ENCODE data around the gene HBD. TPM values are rescaled to one million over a fixed set of nuclear protein-coding genes. Genes with fewer than 3 reads are reported as not detected.
"Not testable (repeated sequence)": the region's sequence is repeated elsewhere in the genome, so short reads cannot be mapped to it uniquely, and the experiment has no call there.

Gene HBD
- total RNA-seq, 1 experiment from 2014 or later = not detected

GRCh38 chr11:5258543-5259262 is 24.4 kb upstream of the HBD start:
- H3K4me3 ChIP-seq = no peak overlapping the region
- no peaks in the 10 kb centered on the region for H3K36me3 ChIP-seq
- H3K27me3 ChIP-seq = no peaks in the 10 kb centered on the region
- DNase-seq = no peak
- peaks cover 2% of the 10 kb centered on the region; the same call in 1 of the 2 replicates for H3K9me3 ChIP-seq

GRCh38 chr11:5257296-5257695 is 23.0 kb upstream of the HBD start:
- Histone ChIP-seq H3K4me3 (no peak overlapping the region), H3K9me3 (peaks cover 2% of the 10 kb centered on the region; the same call in 1 of the 2 replicates), H3K36me3 (no peaks in the 10 kb centered on the region), H3K27me3 (no peaks in the 10 kb centered on the region)
- DNase-seq = no peak

- not testable (repeated sequence) for H3K9me3 ChIP-seq, H3K4me3 ChIP-seq, DNase-seq, H3K36me3 ChIP-seq, H3K27me3 ChIP-seq
Observed at GRCh38 chr11:5254646-5255413, 20.5 kb upstream of the HBD start, which contains the start of gene HBG2. Gene HBG2 (minus strand): TSS chr11:5254781. CDS start chr11:5254728, 53 bp downstream.

- DNase-seq, H3K36me3 ChIP-seq, H3K9me3 ChIP-seq: not testable (repeated sequence)
Observed at GRCh38 chr11:5254023-5254422, 19.7 kb upstream of the HBD start.

DNA sequence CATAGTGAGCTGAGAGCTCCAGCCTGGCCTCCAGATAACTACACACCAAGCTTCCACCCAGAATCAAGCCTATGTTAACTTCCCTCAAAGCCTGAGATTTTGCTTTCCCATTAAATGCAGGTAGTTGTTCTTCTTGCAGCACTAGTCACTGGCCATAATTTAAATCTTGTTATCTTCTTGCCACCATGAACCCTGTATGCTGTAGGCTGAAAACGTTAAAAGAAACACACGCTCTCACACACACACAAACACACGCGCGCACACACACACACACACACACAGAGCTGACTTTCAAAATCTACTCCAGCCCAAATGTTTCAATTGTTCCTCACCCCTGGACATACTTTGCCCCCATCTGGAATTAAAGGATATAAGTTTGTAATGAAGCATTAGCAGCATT is 19.2 kb upstream of the HBD start:
- H3K36me3 ChIP-seq, DNase-seq, H3K9me3 ChIP-seq, H3K27me3 ChIP-seq, H3K4me3 ChIP-seq: not testable (repeated sequence)

More at GRCh38 chr11:5254023-5254422, 19.7 kb upstream of the HBD start:
- H3K27me3 ChIP-seq, H3K4me3 ChIP-seq: not testable (repeated sequence)

DNA sequence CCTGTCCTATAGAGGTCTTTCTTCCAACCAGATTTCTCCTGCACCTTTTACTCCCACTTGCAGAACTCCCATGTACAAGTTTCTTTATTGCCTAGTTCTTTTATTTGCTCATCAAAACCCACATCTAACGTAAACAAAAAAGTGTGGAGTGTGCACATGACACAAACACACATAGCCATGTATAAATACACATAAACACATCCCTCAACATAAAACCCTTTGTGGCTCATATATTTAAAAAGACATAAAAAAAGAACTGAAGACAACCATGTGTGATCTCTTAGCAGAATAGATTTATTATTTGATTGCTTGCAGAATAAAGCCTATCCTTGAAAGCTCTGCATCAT is 18.6 kb upstream of the HBD start:
- Histone ChIP-seq H3K4me3 (no peak overlapping the region), H3K9me3 (no peaks in the 10 kb centered on the region), H3K36me3 (no peaks in the 10 kb centered on the region), H3K27me3 (no peaks in the 10 kb centered on the region)
- DNase-seq = no peak

- no peaks in the 10 kb centered on the region for H3K9me3 ChIP-seq
- no peak for DNase-seq
- H3K4me3 ChIP-seq = no peak overlapping the region
- no peaks in the 10 kb centered on the region for H3K27me3 ChIP-seq
- H3K36me3 ChIP-seq = no peaks in the 10 kb centered on the region
Observed at GRCh38 chr11:5252192-5252918, 18.1 kb upstream of the HBD start.

- no peak overlapping the region for H3K4me3 ChIP-seq
- no peaks in the 10 kb centered on the region for H3K9me3 ChIP-seq
- H3K36me3 ChIP-seq = no peaks in the 10 kb centered on the region
- no peak for DNase-seq
- no peaks in the 10 kb centered on the region for H3K27me3 ChIP-seq
Observed at GRCh38 chr11:5251746-5252145, 17.5 kb upstream of the HBD start.

GRCh38 chr11:5250543-5251204 is 16.4 kb upstream of the HBD start:
- Histone ChIP-seq H3K36me3 (no peaks in the 10 kb centered on the region), H3K27me3 (no peaks in the 10 kb centered on the region), H3K9me3 (no peaks in the 10 kb centered on the region), H3K4me3 (no peak overlapping the region)
- no peak for DNase-seq

DNA sequence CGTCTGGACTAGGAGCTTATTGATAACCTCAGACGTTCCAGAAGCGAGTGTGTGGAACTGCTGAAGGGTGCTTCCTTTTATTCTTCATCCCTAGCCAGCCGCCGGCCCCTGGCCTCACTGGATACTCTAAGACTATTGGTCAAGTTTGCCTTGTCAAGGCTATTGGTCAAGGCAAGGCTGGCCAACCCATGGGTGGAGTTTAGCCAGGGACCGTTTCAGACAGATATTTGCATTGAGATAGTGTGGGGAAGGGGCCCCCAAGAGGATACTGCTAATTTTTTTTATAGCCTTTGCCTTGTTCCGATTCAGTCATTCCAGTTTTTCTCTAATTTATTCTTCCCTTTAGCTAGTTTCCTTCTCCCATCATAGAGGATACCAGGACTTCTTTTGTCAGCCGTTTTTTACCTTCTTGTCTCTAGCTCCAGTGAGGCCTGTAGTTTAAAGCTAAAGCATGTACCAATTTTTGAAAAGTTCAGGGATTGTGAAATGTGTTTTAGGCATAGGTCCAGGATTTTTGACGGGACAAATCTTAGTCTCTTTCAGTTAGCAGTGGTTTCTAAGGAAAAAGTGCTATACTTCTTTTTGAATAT is 15.6 kb upstream of the HBD start, which contains the start of gene HBG1:
Gene HBG1, minus strand, starts transcription at position 51 of the 590 bp plus-strand sequence. CDS start 53 bp downstream, outside the sequence.
- DNase-seq, H3K36me3 ChIP-seq, H3K9me3 ChIP-seq, H3K27me3 ChIP-seq, H3K4me3 ChIP-seq: not testable (repeated sequence)

GRCh38 chr11:5248498-5248897 is 14.2 kb upstream of the HBD start:
- not testable (repeated sequence) for H3K36me3 ChIP-seq, H3K4me3 ChIP-seq, DNase-seq, H3K27me3 ChIP-seq, H3K9me3 ChIP-seq

- no peaks in the 10 kb centered on the region for H3K27me3 ChIP-seq
- H3K36me3 ChIP-seq = no peaks in the 10 kb centered on the region
- no peaks in the 10 kb centered on the region for H3K9me3 ChIP-seq
- H3K4me3 ChIP-seq = no peak overlapping the region
- no peak for DNase-seq
Observed at GRCh38 chr11:5247472-5248192, 13.3 kb upstream of the HBD start.

GRCh38 chr11:5246772-5247471 is 12.6 kb upstream of the HBD start:
- Histone ChIP-seq H3K36me3 (no peaks in the 10 kb centered on the region), H3K4me3 (no peak overlapping the region), H3K9me3 (no peaks in the 10 kb centered on the region), H3K27me3 (no peaks in the 10 kb centered on the region)
- no peak for DNase-seq

DNA sequence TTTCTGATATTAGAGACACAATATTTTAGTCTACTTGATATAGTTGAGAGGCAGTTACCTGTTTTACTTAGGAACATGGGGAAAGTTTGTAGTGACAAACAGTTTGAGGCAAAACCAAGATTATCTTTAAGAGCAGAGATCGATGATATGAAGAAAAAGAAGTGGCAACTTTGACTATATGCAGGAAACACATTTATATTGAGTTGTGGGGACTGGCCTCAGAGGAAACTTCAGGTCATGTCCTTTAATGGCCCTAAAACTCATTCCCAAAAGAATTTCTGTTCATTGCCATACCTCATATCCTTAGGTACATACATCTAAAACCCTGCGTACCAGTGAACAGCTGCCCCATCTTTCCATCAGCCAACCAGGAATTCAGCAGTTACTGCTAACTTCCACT is 10.9 kb upstream of the HBD start:
- DNase-seq = no peak
- Histone ChIP-seq H3K4me3 (no peak overlapping the region), H3K27me3 (no peaks in the 10 kb centered on the region), H3K9me3 (no peaks in the 10 kb centered on the region), H3K36me3 (no peaks in the 10 kb centered on the region)

GRCh38 chr11:5243816-5244180 is 9.5 kb upstream of the HBD start:
- no peak for DNase-seq

More at GRCh38 chr11:5243816-5244180, 9.5 kb upstream of the HBD start:
- Histone ChIP-seq H3K9me3 (no peaks in the 10 kb centered on the region), H3K4me3 (no peak overlapping the region), H3K36me3 (no peaks in the 10 kb centered on the region), H3K27me3 (no peaks in the 10 kb centered on the region)
